Loucy (cell line): ENCODE results near the gene DIPK1B.

Experiments
- H2AFZ ChIP-seq: fragments of 200-600 bp; sonication (generic); 2 replicates; pipeline ENCODE4 v1.6.0; 2016; ENCODE audit warnings: antibody characterized with exemption, mild to moderate bottlenecking, low read length, moderate library complexity
- H3F3A ChIP-seq: fragments of 200-600 bp; 2 replicates; pipeline ENCODE4 v1.6.0; 2016; ENCODE audit warnings: antibody characterized with exemption, low read depth, mild to moderate bottlenecking
- H3K27me3 ChIP-seq: fragments of 200-600 bp; sonication (generic); 2 replicates; pipeline ENCODE4 v1.6.1; 2014; ENCODE audit warnings: low read length, mild to moderate bottlenecking; ENCODE audit not compliant: insufficient read depth, poor library complexity, severe bottlenecking
- H3K36me3 ChIP-seq: fragments of 200-600 bp; sonication (generic); 2 replicates; pipeline ENCODE4 v1.6.1; 2016; ENCODE audit warnings: low read length; ENCODE audit not compliant: insufficient read depth
- H3K4me1 ChIP-seq: fragments of 200-600 bp; sonication (generic); 2 replicates; pipeline ENCODE4 v1.5.1; 2014; ENCODE audit warnings: low read length, mild to moderate bottlenecking; ENCODE audit not compliant: insufficient read depth, poor library complexity, severe bottlenecking
- H3K4me2 ChIP-seq: fragments of 200-600 bp; sonication (generic); 2 replicates; pipeline ENCODE4 v1.6.0; 2014; ENCODE audit warnings: antibody characterized with exemption, low read length, low read depth, mild to moderate bottlenecking; ENCODE audit not compliant: poor library complexity, severe bottlenecking
- H3K4me3 ChIP-seq: fragments of 200-600 bp; sonication (generic); 2 replicates; pipeline ENCODE4 v1.5.1; 2014; ENCODE audit warnings: low read length, mild to moderate bottlenecking, mixed read lengths; ENCODE audit not compliant: poor library complexity, severe bottlenecking
- H3K79me2 ChIP-seq: fragments of 200-600 bp; sonication (generic); 2 replicates; pipeline ENCODE4 v1.6.1; 2014; ENCODE audit warnings: low read length; ENCODE audit not compliant: insufficient read depth
- H3K9ac ChIP-seq: fragments of 200-600 bp; sonication (generic); 2 replicates; pipeline ENCODE4 v1.6.0; 2014; ENCODE audit warnings: mild to moderate bottlenecking, low read depth, low read length, moderate library complexity; ENCODE audit not compliant: poor library complexity, severe bottlenecking
- H3K9me2 ChIP-seq: fragments of 200-600 bp; sonication (generic); replicated peaks from 2 replicates; pipeline ENCODE4 v1.6.1; 2016; ENCODE audit warnings: low read depth, low read length, mixed read lengths
- H3K9me3 ChIP-seq: fragments of 200-600 bp; sonication (generic); 2 replicates; pipeline ENCODE4 v1.6.1; 2014; ENCODE audit warnings: mild to moderate bottlenecking, antibody characterized with exemption, low read length, low read depth; ENCODE audit not compliant: insufficient read depth
- H4K20me1 ChIP-seq: fragments of 200-600 bp; sonication (generic); 2 replicates; pipeline ENCODE4 v1.6.0; 2014; ENCODE audit warnings: antibody characterized with exemption, low read length, mild to moderate bottlenecking; ENCODE audit not compliant: insufficient read depth, poor library complexity, severe bottlenecking
- EZH2phosphoT487 ChIP-seq: fragments of 200-600 bp; IDR thresholded peaks from 2 replicates; pipeline ENCODE4 v1.6.1; 2018; ENCODE audit warnings: antibody characterized with exemption, mild to moderate bottlenecking, moderate library complexity, borderline replicate concordance
- TF ChIP-seq, protein P1 (sequence below): fragments of 200-600 bp; sonication (generic); conservative IDR thresholded peaks from 2 replicates; pipeline ENCODE4 v1.5.1; 2014; ENCODE audit warnings: mild to moderate bottlenecking, antibody characterized with exemption, low read length

Gene DIPK1B

DNA sequence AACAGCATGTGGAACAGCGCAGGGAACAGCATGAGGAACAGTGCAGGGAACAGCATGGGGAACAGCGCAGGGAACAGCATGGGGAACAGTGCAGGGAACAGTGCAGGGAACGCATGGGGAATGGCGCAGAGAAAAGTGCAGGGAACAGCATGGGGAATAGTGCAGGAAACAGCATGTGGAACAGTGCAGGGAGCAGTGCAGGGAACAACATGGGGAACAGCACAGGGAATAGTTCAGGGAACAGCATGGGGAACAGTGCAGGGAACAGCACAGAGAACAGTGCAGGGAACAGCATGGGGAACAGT lies 43.7 kb downstream of the DIPK1B start:
- Histone ChIP-seq H3K9ac (no peak overlapping the region), H3K4me3 (no peak overlapping the region), H3K4me1 (no peaks in the 10 kb centered on the region), H3K27me3 (no peaks in the 10 kb centered on the region), H2AFZ (no peak overlapping the region), H3K79me2 (no peaks in the 10 kb centered on the region), H3K4me2 (no peak overlapping the region), H3K36me3 (no peaks in the 10 kb centered on the region), H4K20me1 (no peaks in the 10 kb centered on the region), H3K9me3 (peaks cover 9% of the 10 kb centered on the region; the same call in 1 of the 2 replicates), H3F3A (no peaks in the 10 kb centered on the region), H3K9me2 (no peaks in the 10 kb centered on the region)
- TF ChIP-seq, protein P1, sequence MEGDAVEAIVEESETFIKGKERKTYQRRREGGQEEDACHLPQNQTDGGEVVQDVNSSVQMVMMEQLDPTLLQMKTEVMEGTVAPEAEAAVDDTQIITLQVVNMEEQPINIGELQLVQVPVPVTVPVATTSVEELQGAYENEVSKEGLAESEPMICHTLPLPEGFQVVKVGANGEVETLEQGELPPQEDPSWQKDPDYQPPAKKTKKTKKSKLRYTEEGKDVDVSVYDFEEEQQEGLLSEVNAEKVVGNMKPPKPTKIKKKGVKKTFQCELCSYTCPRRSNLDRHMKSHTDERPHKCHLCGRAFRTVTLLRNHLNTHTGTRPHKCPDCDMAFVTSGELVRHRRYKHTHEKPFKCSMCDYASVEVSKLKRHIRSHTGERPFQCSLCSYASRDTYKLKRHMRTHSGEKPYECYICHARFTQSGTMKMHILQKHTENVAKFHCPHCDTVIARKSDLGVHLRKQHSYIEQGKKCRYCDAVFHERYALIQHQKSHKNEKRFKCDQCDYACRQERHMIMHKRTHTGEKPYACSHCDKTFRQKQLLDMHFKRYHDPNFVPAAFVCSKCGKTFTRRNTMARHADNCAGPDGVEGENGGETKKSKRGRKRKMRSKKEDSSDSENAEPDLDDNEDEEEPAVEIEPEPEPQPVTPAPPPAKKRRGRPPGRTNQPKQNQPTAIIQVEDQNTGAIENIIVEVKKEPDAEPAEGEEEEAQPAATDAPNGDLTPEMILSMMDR = no peak
- TF ChIP-seq EZH2phosphoT487 = no peak

DNA sequence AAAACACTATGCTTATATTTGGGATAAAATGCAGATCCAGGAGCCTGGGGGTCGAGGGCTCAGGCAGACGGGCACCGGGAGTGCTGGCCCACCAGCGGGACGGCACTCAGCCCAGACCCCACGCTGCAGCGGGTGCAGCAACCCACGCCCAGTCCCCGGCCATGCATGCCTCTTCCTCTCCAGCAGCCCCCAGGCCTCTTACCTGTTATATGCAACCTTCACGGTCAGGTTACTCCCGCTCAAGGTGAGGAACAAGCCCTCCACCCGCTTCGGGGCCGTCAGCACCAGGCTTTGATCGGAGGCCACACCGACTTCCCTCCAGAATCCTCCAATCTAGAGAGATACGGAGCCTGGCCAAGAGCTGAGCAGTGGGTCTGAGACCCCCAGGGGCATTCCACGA lies 44.5 kb downstream of the DIPK1B start:
- Histone ChIP-seq H3K79me2 (no peaks in the 10 kb centered on the region), H3K9ac (no peak overlapping the region), H3K9me2 (no peaks in the 10 kb centered on the region), H3K27me3 (no peaks in the 10 kb centered on the region), H3K9me3 (0 out of 2 replicates have a peak, but pooled peaks cover 2% of the 10 kb centered on the region), H3K4me1 (no peaks in the 10 kb centered on the region), H3K36me3 (no peaks in the 10 kb centered on the region), H3K4me3 (no peak overlapping the region), H3F3A (no peaks in the 10 kb centered on the region), H4K20me1 (no peaks in the 10 kb centered on the region), H2AFZ (no peak overlapping the region), H3K4me2 (no peak overlapping the region)
- TF ChIP-seq EZH2phosphoT487 = no peak
- TF ChIP-seq, protein P1 = no peak

DNA sequence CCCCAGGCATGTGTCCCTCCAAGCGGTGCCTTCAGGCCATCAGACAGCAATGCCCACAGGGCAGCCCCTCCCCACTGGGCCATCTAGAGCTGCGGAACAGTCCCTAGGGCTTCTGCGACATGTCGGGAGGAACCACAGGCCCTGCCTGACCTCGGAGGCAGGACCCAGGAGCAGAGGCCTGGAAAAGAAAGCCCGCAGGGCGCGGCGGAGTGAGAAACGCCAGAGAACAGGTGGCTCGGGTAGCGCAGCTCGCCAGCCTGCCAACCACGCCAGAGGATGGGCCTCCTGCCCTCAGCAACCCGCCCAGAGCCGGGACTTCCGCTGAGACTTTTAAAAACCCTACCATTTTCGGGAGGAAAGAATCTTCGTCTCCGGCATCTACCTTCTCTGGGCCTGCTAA lies 45.0 kb downstream of the DIPK1B start:
- Histone ChIP-seq H3K36me3 (no peaks in the 10 kb centered on the region), H3K4me1 (no peaks in the 10 kb centered on the region), H2AFZ (no peak overlapping the region), H4K20me1 (no peaks in the 10 kb centered on the region), H3K27me3 (no peaks in the 10 kb centered on the region), H3K9ac (no peak overlapping the region), H3K4me2 (no peak overlapping the region), H3F3A (no peaks in the 10 kb centered on the region), H3K79me2 (no peaks in the 10 kb centered on the region), H3K9me2 (no peaks in the 10 kb centered on the region), H3K4me3 (no peak overlapping the region), H3K9me3 (no peaks in the 10 kb centered on the region)
- TF ChIP-seq, protein P1 = no peak
- TF ChIP-seq EZH2phosphoT487 = no peak
